Measurements from ENCODE around the gene SLC9A1. TPM values are rescaled to one million over a fixed set of nuclear protein-coding genes. Genes with fewer than 3 reads are reported as not detected.

The SLC9A1 gene
- polyA plus RNA-seq, 3 donors = 19.4 to 28.0 (median 24.0) TPM

- DNase-seq (ENCODE audit: extremely low read depth in 1 of 11, low read depth in 9 of 11, low spot score in 4 of 11) = no peak
Measured at GRCh38 chr1:27116697-27117096, 38.2 kb downstream of the SLC9A1 start.

GRCh38 chr1:27116232-27116631, 38.7 kb downstream of the SLC9A1 start:
- no peak for DNase-seq (ENCODE audit: extremely low read depth in 1 of 11, low read depth in 9 of 11, low spot score in 4 of 11)

GRCh38 chr1:27114546-27114945, 40.4 kb downstream of the SLC9A1 start:
- DNase-seq (ENCODE audit: extremely low read depth in 1 of 11, low read depth in 9 of 11, low spot score in 4 of 11) = no peak

GRCh38 chr1:27113861-27114260, 41.1 kb downstream of the SLC9A1 start:
- no peak for DNase-seq (ENCODE audit: extremely low read depth in 1 of 11, low read depth in 9 of 11, low spot score in 4 of 11)

- DNase-seq (ENCODE audit: extremely low read depth in 1 of 11, low read depth in 9 of 11, low spot score in 4 of 11) = peak in 7 of 11 donors; percentile 49 to 70 (median 67)
Measured at GRCh38 chr1:27111626-27112573, 43.0 kb downstream of the SLC9A1 start.

GRCh38 chr1:27109103-27109822, 45.7 kb downstream of the SLC9A1 start:
- no peak for DNase-seq (ENCODE audit: extremely low read depth in 1 of 11, low read depth in 9 of 11, low spot score in 4 of 11)

- DNase-seq (ENCODE audit: extremely low read depth in 1 of 11, low read depth in 9 of 11, low spot score in 4 of 11) = no peak
Measured at GRCh38 chr1:27108588-27108987, 46.3 kb downstream of the SLC9A1 start.

- no peak for DNase-seq (ENCODE audit: extremely low read depth in 1 of 11, low read depth in 9 of 11, low spot score in 4 of 11)
Measured at GRCh38 chr1:27106561-27107323, 48.2 kb downstream of the SLC9A1 start.

- no peak for DNase-seq (ENCODE audit: extremely low read depth in 1 of 11, low read depth in 9 of 11, low spot score in 4 of 11)
Measured at GRCh38 chr1:27105018-27105417, 49.9 kb downstream of the SLC9A1 start.

- no peak for DNase-seq (ENCODE audit: extremely low read depth in 1 of 11, low read depth in 9 of 11, low spot score in 4 of 11)
Measured at GRCh38 chr1:27103498-27103897, 51.4 kb downstream of the SLC9A1 start.

GRCh38 chr1:27102707-27103468, 52.0 kb downstream of the SLC9A1 start:
- DNase-seq (ENCODE audit: extremely low read depth in 1 of 11, low read depth in 9 of 11, low spot score in 4 of 11) = peak in 7 of 11 donors; percentile 37 to 67 (median 59)

GRCh38 chr1:27102134-27102706, 52.7 kb downstream of the SLC9A1 start:
- no peak for DNase-seq (ENCODE audit: extremely low read depth in 1 of 11, low read depth in 9 of 11, low spot score in 4 of 11)

GRCh38 chr1:27101696-27102095, 53.2 kb downstream of the SLC9A1 start:
- no peak for DNase-seq (ENCODE audit: extremely low read depth in 1 of 11, low read depth in 9 of 11, low spot score in 4 of 11)

GRCh38 chr1:27101054-27101491, 53.9 kb downstream of the SLC9A1 start:
- no peak for DNase-seq (ENCODE audit: extremely low read depth in 1 of 11, low read depth in 9 of 11, low spot score in 4 of 11)

- DNase-seq (ENCODE audit: extremely low read depth in 1 of 11, low read depth in 9 of 11, low spot score in 4 of 11) = no peak
Measured at GRCh38 chr1:27100335-27101053, 54.4 kb downstream of the SLC9A1 start.

- peak in 2 of 11 donors; percentile 30 to 31 for DNase-seq (ENCODE audit: extremely low read depth in 1 of 11, low read depth in 9 of 11, low spot score in 4 of 11)
Measured at GRCh38 chr1:27099587-27100334, 55.2 kb downstream of the SLC9A1 start.

GRCh38 chr1:27099135-27099586, 55.8 kb downstream of the SLC9A1 start:
- peak in 7 of 11 donors; percentile 46 to 70 (median 59) for DNase-seq (ENCODE audit: extremely low read depth in 1 of 11, low read depth in 9 of 11, low spot score in 4 of 11)

Measured in renal cortex interstitium (tissue), 11 donors.